Measurements from ENCODE around the gene HMCES. TPM values are rescaled to one million over a fixed set of nuclear protein-coding genes. Genes with fewer than 3 reads are reported as not detected.

Gene HMCES, protein sequence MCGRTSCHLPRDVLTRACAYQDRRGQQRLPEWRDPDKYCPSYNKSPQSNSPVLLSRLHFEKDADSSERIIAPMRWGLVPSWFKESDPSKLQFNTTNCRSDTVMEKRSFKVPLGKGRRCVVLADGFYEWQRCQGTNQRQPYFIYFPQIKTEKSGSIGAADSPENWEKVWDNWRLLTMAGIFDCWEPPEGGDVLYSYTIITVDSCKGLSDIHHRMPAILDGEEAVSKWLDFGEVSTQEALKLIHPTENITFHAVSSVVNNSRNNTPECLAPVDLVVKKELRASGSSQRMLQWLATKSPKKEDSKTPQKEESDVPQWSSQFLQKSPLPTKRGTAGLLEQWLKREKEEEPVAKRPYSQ
- 10 to 100 TPM; 37.8 to 53.5 (median 50.3) TPM for polyA plus RNA-seq (ENCODE audit: insufficient read length in 4 of 4)

DNA sequence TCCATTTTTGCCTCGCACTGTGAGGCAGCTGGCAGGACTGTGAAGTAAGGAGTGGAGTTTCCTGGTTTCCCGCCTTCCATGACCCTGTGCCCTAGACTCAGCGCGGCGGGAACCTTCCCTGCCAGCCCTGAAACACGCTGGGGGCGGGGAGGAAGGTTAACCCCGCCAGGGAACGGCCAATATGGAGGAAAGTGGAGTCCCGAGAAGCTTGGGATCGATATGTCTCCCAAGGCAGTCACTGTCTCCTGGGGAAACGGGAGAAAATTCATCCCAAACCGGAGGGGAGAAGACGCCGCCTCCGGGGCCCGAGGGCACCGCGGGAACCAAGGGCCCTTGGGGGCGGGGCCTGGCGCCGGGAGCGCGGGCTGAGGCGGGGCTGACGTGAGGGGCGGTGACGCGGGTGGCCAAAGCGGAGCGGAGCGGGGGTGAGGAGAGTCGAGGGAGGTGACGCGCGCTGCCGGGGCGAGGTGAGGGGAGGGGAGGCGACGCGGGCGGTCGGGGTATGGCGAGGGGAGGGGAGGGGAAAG is at the start of gene HMCES:
Gene HMCES, plus strand, starts transcription at position 432 of the 527 bp plus-strand sequence. CDS start 863 bp downstream, outside the sequence.
- peak; percentile 81 to 87 (median 84) for DNase-seq (ENCODE audit: low read depth in 4 of 4, low spot score in 3 of 4)

DNA sequence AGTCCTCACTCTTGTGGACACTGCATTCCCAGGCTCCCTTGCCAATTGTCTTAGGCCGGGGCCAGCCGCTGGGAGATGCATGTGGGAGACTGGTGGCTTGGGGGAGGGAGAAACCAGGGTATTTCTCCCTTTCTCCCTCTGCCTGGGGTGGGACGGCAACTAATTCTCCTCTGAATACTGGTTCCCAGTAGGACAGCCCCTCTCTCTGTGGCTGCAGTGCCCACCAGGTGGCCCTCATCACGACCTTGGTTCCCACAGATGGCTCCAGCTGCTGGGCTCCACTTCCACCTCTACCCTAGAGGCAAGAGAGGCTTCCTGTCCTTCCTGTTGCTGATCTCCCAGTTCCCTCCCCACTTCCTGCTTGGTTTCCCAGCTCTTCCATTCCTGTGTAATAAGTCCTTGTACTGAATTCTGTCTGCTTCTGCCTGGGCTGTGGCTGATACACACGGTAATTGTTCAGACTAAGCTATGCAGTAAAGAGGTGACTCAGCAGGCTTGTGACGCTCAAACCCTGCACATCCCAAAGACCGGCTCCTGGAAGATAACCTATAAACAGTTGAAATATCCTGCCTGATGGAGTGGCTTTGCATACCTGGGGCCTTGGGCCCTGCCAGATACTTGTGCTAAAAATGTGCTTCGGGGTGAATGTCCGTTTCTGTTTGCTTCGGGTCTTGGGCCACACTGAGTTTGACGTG is 49.6 kb upstream of the HMCES start:
- no peak for DNase-seq (ENCODE audit: low read depth in 4 of 4, low spot score in 3 of 4)

DNA sequence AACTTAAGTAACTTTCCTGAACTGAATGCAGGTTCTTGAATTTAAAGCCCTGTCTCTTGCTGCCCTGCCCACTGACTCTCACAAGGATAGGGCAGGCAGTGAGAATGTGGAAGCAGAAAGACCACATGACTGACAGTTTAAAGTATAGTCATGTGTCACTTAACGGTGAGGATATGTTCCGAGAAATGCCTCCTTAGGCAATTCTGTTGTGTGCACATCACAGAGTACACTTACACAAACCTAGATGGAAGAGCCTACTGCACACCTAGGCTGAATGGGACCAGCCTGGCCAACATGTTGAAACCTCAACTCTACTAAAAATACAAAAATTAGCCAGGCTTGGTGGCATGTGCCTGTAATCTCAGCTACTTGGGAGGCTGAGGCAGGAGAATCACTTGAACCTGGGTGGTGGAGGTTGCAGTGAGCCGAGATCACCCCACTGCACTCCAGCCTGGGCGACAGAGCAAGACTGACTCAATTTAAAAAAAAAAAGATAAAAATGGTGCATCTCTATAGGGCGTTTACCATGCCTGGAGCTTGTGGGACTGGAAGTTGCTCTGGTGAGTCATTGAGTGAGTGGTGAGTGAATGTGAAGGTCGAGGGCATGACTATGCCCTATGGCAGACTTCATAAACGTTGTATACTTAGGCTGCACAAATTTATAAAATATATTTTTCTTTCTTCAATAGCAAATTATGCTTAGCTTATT is 48.2 kb upstream of the HMCES start:
- DNase-seq (ENCODE audit: low read depth in 4 of 4, low spot score in 3 of 4), result no peak

DNA sequence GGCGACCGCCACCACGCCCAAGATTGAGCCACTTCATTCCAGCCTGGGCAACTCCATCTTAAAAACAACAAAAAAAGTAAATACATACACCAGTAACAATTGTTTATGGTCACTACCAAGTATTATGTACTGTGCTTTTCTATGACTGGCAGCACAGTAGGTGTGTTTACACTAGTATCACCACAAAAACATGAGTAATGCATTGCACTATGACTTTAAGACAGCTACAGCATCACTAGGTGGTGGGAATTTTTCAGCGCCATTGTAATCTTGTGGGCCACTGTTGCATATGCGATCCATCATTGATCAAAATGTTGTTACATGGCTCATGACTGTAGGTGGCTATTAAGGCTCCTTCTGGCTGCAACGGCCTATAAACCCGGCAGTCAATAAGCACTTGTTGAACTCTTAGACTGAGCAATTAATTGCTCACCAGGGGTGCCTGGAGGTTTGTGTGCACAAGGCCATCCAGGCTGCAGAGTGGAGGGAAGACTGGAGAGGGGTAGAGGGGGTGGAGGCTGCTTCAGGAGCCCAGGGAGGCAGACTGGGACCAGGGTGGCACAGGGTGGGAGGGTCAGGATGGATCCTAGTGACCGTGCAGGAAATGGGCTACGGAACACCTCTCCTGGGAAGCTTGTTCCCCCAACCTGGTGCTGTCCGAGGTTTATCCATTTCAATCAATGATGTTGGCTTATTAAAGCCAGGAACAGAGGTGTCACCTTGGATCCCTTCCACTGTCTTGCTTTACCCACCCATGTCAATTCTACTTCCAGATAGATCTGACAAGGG is 47.1 kb upstream of the HMCES start:
- no peak for DNase-seq (ENCODE audit: low read depth in 4 of 4, low spot score in 3 of 4)

DNA sequence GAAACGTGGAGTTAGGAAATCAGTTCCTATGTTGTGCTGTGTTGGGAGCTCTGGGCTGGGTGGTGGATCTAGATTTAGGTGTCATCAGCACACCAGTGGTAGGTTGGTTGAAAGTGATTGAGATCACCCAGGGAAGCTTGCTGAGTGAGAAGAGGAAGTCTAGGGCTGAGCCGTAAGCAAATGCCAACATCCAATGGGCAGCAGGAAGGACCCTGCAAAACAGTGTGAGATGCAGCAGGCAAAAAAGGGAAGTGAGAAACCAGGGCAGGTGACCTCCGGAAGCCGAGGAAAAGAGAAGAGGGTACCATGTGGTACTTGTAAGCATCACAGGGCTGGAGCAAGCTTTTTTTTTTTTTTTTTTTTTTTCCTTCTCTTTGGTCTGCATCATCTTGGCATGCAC is 45.1 kb upstream of the HMCES start:
- DNase-seq (ENCODE audit: low read depth in 4 of 4, low spot score in 3 of 4), result no peak

DNA sequence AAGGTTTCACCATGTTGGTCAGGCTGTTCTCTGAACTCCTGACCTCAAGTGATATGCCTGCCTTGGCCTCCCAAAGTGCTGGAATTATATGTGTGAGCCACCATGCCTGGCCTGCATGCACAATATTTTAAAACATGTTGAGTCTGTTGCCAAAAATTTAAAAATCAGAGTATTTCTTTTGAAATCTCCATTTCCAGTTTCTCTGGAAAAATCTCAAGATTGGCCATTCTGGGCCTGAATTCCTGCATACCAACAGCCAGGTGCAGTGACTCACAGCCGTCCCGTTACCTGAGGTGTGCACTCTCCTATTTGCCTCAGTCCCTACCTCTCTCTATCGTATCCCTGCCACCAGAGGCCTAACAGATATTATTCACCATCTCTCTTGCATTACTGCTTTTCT is 44.2 kb upstream of the HMCES start:
- DNase-seq (ENCODE audit: low read depth in 4 of 4, low spot score in 3 of 4), result no peak

DNA sequence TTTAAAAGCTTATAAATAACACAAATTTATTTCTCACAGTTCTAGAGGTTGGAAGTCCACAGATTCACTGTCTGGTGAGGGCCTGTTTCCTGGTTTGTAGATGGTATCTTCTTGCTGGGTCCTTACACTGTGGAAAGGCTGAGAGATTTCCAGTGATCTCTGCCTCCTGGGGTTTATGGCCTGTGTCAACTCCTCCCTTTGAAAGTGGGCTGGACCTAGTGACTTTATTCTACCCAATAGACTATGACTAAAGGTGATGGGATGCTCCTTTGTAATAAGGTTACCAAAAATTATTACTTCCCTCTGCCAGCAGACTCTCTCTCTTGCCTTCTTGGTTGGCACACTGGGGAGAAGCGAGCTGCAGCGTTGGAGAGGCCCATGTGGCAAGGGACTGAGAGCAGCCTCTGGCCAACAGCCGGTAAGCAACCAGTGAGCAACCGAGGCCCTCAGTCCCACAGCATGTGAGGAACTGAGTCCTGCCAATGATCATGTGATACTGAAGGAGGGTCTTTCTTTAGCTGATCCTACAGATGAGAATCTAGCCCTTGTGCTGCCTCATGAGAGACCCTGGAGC is 43.2 kb upstream of the HMCES start:
- no peak for DNase-seq (ENCODE audit: low read depth in 4 of 4, low spot score in 3 of 4)

DNA sequence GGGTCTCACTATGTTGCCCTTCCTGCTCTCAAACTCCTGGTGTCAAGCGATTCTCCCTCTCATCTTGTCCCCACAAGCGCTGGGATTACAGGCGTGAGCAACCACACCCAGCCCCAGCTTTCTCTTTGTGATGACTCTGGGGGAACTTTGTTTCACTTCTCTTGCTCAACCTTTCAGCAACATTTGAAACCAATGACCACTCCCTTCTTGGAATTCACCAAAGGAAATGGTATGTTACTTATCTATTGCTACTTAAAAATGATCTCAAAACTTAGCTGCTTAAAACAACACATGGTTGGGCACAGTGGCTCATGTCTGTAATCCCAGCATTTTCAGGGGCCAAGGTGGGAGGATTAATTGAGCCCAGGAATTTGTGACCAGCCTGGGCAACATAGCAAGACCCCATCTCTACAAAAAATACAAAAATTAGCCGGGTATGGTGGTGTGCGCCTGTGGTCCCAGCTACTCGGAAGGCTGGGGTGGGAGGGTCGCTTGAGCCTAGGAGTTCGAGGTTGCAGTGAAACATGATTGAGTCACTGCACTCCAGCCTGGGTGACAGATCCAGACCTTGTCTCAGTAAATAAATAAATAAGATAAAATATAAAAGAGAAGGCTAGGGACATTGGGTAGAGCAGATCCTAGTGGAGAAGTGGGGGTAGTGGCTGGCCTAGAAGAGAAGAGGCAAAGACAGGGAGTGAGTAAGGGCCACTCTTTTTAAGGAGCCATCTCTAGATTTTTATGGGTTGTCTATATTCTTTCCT is 39.5 kb upstream of the HMCES start:
- no peak for DNase-seq (ENCODE audit: low read depth in 4 of 4, low spot score in 3 of 4)

DNA sequence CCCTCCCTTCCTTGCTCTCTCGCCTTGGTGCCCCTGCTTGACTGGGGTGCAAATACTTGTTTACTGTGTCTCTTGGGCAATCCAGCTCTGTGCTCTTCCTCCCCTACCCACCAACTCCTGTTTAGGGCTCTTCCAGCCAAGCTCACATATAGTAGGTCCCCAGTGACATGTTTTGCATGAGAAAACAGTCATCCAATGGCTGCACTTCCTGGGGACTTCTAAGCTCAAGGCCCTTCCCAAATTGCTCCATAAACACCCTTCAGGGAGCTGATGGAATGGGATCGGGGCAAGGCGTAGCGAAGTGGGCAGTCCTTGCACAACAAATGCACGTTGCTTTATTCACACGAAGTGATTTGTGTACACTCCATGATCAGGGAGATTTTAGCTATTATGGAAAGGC is 38.7 kb upstream of the HMCES start:
- DNase-seq (ENCODE audit: low read depth in 4 of 4, low spot score in 3 of 4), result no peak

DNA sequence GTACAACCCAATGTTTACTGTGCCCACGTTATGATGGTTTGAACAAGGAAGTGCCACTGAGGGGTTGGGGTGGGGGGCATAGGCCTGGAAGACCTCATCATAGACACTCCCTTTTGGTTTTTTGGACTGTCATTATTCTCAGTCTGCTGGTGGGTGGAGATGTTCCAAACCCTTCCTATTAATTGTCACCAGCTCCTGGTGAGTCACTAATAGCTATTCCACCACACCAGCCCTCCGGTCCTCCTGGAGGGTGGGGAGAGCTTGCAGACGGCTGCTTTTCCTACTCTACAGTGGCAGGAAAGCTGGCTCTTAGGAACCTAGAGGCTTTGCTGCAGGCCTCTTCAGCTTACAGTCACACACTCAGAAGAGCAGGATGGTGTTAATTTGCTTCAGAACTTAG is 38.2 kb upstream of the HMCES start:
- DNase-seq (ENCODE audit: low read depth in 4 of 4, low spot score in 3 of 4), result no peak

DNA sequence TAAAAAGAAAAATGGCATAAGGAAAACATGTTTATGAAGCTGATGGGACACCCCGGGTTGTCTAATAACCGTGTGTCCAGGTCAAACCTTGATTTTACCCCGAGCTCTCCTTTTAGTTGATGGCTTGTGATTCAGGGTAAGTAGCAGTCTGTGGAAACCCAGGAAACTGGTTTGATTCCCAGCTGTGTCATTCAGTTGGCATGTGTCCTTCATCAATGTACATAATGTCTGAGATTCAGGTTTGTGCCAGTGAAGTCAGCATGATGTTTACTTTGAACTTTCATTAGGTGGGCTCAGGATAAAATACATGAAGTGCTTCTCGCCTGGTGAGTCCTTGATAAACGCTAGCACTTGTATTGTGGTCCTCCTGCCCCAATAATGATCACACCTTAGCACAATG is 33.5 kb upstream of the HMCES start:
- no peak for DNase-seq (ENCODE audit: low read depth in 4 of 4, low spot score in 3 of 4)

DNA sequence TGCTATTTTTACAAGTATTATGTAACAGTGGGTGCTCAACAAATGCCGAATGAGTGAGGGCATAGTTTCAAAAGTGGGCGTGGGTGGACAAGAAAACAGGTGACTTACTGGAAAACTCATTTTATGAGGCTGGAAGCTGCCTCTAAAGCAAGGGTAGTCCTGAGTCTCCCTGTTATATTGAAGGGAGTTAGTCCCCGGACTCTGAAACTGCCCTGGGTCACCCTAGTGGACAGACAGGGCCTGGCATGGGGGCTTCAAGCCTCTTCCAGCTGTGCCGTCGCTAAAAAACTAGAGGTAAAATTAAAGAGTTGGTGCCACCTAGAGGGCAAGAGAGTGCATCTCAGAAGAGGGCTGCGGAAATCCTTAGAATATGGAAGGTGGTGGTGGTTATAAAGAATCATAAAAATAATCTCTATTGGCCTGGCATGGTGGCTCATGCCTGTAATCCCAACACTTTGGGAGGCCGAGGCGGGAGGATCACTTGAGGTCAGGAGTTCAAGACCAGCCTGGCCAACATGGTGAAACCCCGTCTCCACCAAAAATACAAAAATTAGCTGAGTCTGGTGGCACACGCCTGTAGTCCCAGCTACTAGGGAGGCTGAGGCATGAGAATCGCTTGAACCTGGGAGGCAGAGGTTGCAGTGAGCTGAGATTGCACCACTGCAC is 32.9 kb upstream of the HMCES start:
- DNase-seq (ENCODE audit: low read depth in 4 of 4, low spot score in 3 of 4), result peak in 3 of 4 donors; percentile 61 to 74 (median 62)

DNA sequence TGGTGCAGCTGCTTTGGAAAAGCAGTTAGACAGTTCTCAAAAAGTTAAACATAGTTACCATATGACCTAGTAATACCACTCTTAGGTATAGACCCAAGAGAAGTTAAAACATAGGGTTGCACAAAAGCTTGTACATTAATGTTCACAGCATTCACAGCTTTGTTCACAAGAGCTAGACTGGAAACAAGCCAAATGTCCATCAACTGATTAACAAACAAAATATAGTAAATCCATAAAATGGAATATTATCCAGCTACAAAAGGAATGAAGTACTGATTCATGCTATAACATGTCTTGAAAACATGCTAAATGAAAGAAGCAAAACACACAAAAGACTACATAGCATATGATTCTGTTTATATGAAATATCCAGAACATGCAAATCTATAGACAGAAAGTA is 32.0 kb upstream of the HMCES start:
- no peak for DNase-seq (ENCODE audit: low read depth in 4 of 4, low spot score in 3 of 4)

DNA sequence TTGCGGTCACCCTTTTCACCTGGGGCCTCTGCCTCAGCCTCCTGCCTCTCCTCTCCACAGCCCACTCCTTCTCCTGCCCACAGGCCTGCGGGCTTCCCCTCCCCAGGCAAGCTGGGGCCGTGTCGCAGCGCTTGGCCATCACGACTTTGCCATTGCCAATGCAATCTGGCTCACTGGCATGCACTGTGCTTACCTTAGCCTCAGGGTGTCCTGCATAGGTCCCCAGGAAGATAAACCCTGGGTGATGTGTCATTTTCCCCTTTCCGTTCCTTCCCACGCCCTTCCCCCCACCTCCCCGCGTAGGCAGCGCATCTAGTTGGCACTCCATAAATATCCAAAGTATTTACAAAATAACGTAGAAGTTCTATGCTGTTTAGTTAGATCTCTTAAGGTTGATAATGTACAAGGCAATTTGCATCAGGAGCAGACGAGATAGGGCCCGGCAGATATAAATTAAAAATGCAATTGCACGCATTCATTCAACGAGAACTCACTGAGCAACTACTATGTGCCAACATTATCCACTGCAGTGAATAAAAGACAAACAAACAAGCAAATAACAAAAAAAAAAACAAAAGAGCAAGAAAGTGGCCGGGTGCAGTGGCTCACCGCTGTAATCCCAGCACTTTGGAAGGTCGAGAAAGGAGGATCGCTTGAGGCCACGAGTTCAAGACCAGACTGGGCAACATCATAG is 30.2 kb upstream of the HMCES start:
- DNase-seq (ENCODE audit: low read depth in 4 of 4, low spot score in 3 of 4), result no peak

DNA sequence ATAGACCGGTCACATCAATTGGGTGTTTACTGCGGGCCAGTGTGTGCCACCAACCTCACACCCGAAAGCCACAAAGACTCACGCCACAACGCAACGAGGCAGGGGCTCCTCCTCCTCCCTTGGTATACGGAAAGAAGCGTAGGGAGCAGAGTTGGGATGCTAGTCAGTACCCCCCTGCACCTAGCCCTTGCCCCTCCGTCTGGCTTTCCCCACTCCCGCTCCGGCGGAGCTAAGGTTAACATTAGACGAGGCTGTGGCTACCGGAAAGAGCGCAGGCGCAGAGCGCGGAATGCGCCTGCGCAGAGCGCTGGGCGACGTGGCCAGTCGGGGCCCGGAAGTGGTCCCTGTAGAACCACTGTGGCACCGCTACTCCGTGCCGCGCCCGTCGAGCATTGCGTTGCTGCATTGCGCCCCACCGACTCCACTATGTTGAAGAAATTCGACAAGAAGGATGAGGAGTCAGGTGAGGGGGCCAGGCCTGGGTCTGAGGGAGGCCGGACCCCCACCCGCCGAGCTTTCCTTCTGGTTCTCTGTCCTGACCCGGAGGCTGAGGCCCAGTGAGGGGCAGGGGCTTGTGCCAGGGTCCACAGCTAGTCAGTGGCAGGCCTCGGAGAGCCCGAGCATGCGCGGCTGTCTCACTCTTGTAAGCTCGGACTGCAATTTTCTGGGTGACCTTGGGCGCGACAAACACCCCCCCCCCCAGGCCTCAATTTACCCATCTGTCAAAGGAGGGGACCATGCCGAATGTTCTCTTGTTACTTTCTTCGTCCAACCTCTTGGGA is 29.2 kb upstream of the HMCES start, which contains the start of gene COPG1:
Gene COPG1, plus strand, starts transcription at position 323 of the 782 bp plus-strand sequence. Its CDS starts 104 bp downstream, at position 427.
- peak; percentile 81 to 89 (median 85) for DNase-seq (ENCODE audit: low read depth in 4 of 4, low spot score in 3 of 4)

DNA sequence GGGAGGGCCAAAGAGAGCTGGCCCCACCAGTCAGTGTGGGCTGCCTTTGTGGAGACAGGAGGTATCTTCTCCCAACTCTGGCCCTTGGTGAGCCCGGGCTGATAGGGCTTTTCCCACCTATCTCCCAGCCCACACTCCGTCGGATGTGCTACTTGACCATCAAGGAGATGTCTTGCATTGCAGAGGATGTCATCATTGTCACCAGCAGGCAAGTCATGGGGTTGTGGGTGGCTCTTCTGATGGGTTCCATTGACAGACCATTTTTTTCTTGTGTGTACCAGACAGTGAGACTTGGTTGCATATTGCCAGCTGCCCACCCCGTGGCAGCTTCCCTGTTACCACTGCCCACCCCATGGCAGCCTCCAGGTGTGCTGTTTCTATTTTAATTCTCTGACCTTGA is 25.9 kb upstream of the HMCES start:
- DNase-seq (ENCODE audit: low read depth in 4 of 4, low spot score in 3 of 4), result no peak

DNA sequence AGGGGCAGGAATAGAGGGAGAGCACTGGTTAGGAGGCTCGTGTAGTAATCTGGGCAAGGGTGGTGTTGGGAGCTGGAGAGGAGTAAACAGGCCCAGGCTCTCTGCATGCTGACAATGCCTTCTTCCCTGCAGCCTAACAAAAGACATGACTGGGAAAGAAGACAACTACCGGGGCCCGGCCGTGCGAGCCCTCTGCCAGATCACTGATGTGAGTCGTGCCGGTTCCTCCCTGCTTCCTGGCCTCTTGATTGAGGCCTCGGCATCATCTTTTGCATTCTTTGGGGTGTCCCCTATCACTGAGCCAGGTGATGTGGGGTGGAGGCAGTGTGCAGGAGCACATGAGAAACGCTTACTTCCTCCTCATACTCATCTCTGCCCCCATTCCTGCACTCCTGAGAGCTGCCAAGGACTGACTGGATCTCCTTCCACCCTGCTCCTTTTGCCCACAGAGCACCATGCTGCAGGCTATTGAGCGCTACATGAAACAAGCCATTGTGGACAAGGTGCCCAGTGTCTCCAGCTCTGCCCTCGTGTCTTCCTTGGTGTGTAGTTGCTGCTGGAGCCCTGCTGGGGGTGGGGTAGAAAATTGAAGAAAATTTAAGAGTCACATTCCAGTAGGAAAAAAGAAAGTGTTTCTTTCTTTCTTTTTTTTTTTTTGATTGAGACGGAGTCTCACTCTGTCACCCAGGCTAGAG is 24.0 kb upstream of the HMCES start:
- no peak for DNase-seq (ENCODE audit: low read depth in 4 of 4, low spot score in 3 of 4)
